Karpas-422 (cell line): ENCODE measurements around the gene TTK. TPM values are rescaled to one million over a fixed set of nuclear protein-coding genes. Genes with fewer than 3 reads are reported as not detected.
A peak's percentile ranks its signal among the peaks of the same experiment; 100 is the strongest.

Experiments
- DNase-seq: peaks from one replicate; pipeline ENCODE4 v3.0.0-alpha.2; 2015
- H2AFZ ChIP-seq: fragments of 200-600 bp; sonication (generic); 2 replicates; pipeline ENCODE4 v1.6.1; 2014; ENCODE audit warnings: antibody characterized with exemption, low read length, mixed read lengths
- H3K27ac ChIP-seq: fragments of 200-600 bp; sonication (generic); 2 replicates; pipeline ENCODE4 v1.5.1; 2014; ENCODE audit warnings: mild to moderate bottlenecking, low read length, moderate library complexity
- H3K27me3 ChIP-seq: fragments of 200-600 bp; sonication (generic); 2 replicates; pipeline ENCODE4 v1.6.1; 2014; ENCODE audit warnings: low read length, mixed read lengths
- H3K36me3 ChIP-seq: fragments of 200-600 bp; sonication (generic); 2 replicates; pipeline ENCODE4 v1.6.1; 2014; ENCODE audit warnings: low read length, mixed read lengths; ENCODE audit not compliant: insufficient read depth
- H3K4me1 ChIP-seq: fragments of 200-600 bp; sonication (generic); 2 replicates; pipeline ENCODE4 v1.6.1; 2014; ENCODE audit warnings: mild to moderate bottlenecking, low read length, mixed read lengths
- H3K4me2 ChIP-seq: fragments of 200-600 bp; sonication (generic); 2 replicates; pipeline ENCODE4 v1.6.1; 2014; ENCODE audit warnings: low read length, low read depth, mild to moderate bottlenecking; ENCODE audit not compliant: poor library complexity, severe bottlenecking
- H3K4me3 ChIP-seq: fragments of 200-600 bp; sonication (generic); 2 replicates; pipeline ENCODE4 v1.5.1; 2014; ENCODE audit warnings: mild to moderate bottlenecking, antibody characterized with exemption, low read length, mixed read lengths
- H3K79me2 ChIP-seq: fragments of 200-600 bp; sonication (generic); 2 replicates; pipeline ENCODE4 v1.6.1; 2014; ENCODE audit warnings: mild to moderate bottlenecking, low read length, mixed read lengths
- H3K9ac ChIP-seq: fragments of 200-600 bp; sonication (generic); 2 replicates; pipeline ENCODE4 v1.6.0; 2014; ENCODE audit warnings: low read length
- H3K9me2 ChIP-seq: fragments of 200-600 bp; sonication (generic), shearing (Covaris generic); replicated peaks from 2 replicates; pipeline ENCODE4 v1.6.0; 2014; ENCODE audit warnings: mild to moderate bottlenecking, low read length, moderate library complexity; ENCODE audit not compliant: insufficient read depth
- H3K9me3 ChIP-seq: fragments of 300-700, 200-600 bp; sonication (generic); 2 replicates; pipeline ENCODE4 v1.6.1; 2014; ENCODE audit warnings: low read length, mixed read lengths
- H4K20me1 ChIP-seq: fragments of 200-600 bp; sonication (generic); 2 replicates; pipeline ENCODE4 v1.6.1; 2014; ENCODE audit warnings: mild to moderate bottlenecking, antibody characterized with exemption, low read length, low read depth; ENCODE audit not compliant: insufficient read depth
- total RNA-seq: library from RNA; depleted of rRNA; stranded (reverse); fragments of >200 nt; shearing (Covaris generic); gene quantifications from 2 replicates; pipeline ENCODE4 v1.2.3, GENCODE V29; 2014; ENCODE audit warnings: low replicate concordance; rRNA removed

Gene TTK
- 28.0 and 52.0 TPM in 2 replicates for total RNA-seq

DNA sequence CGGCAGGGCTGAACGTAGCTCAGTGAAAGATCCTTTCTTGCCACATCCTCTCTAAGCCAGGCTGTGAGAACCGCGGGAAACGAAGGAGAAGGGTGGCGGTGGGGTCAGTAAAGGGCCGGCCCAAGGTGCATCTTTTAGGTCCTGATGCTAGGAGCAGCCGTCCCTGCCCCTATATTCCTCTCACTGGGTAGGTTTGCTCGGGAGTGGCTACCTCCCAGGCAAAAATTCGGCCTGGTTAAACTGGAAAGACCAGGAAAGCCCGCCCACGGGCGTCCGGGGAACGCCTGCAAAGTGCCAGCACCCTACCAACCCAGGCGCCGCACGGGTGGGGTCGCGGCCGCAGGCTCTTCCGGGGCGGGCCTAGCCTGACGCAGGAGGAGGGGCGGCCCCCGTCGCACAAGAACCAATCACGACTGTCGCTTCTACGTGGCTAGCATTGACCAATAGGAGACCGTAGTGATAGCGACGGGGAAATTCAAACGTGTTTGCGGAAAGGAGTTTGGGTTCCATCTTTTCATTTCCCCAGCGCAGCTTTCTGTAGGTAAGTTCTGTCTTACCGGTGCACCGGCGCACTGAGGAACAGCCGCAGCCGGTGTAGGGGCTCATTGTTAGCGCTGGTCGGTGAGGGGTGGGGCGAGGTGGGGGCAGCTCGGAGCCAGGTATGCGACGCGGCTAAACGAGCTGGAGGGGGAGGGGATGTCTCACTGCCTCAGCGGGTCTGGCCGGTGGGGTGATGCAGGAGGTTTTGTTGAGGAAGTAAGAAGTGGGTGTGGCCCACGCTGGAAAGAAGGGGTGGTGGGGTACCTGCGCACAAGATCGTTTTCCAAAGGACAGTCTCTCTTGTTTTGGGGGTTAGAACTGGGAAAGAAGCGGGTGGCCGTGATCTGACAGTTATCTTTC, at the start of gene TTK:
Gene TTK (plus strand): TSS at position 477 of the 900 bp plus-strand sequence. CDS start 1,195 bp downstream, outside the sequence.
- no peaks in the 10 kb centered on the region for H4K20me1 ChIP-seq
- peak within 1 kb of the TSS; percentile 88 for H3K9ac ChIP-seq
- peak within 1 kb of the TSS; percentile 89 for H2AFZ ChIP-seq
- peak within 1 kb of the TSS; percentile 99 for H3K4me2 ChIP-seq
- no peaks in the 10 kb centered on the region for H3K27me3 ChIP-seq
- H3K9me2 ChIP-seq: no peaks in the 10 kb centered on the region
- H3K4me1 ChIP-seq: peaks cover 31% of the 10 kb centered on the region
- peaks cover 45% of the 10 kb centered on the region for H3K79me2 ChIP-seq
- peak; percentile 98 for DNase-seq
- peak within 1 kb of the TSS; percentile 76 for H3K4me3 ChIP-seq
- H3K27ac ChIP-seq: peak within 1 kb of the TSS; percentile 76
- no peaks in the 10 kb centered on the region for H3K9me3 ChIP-seq
- peaks cover 34% of the 10 kb centered on the region for H3K36me3 ChIP-seq

DNA sequence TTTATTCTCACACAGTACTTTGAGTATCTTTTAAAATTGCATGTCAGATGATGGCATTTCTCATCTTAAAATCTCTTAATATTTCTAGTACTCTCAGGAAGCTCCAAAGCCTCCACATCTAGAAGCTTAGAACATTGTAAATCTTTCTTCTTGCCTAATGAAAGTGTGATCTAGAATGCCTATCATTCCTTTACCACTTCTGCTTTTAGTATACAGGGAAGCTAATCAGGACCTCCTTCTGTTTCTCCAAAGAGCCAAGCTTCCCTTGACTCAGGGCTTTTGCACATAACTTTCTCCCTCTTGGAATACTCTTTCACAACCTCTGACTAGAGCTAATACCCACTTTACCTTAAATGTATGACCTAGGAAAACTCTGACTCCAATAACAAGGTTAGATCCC, 49.6 kb upstream of the TTK start:
- Histone ChIP-seq H3K4me3 (no peak overlapping the region), H3K4me1 (no peaks in the 10 kb centered on the region), H3K4me2 (no peak overlapping the region), H3K9ac (no peak overlapping the region), H3K36me3 (no peaks in the 10 kb centered on the region), H3K9me3 (no peaks in the 10 kb centered on the region), H2AFZ (no peak overlapping the region), H3K27me3 (no peaks in the 10 kb centered on the region), H3K79me2 (no peaks in the 10 kb centered on the region), H4K20me1 (no peaks in the 10 kb centered on the region), H3K27ac (no peak overlapping the region), H3K9me2 (no peaks in the 10 kb centered on the region)
- DNase-seq: no peak

DNA sequence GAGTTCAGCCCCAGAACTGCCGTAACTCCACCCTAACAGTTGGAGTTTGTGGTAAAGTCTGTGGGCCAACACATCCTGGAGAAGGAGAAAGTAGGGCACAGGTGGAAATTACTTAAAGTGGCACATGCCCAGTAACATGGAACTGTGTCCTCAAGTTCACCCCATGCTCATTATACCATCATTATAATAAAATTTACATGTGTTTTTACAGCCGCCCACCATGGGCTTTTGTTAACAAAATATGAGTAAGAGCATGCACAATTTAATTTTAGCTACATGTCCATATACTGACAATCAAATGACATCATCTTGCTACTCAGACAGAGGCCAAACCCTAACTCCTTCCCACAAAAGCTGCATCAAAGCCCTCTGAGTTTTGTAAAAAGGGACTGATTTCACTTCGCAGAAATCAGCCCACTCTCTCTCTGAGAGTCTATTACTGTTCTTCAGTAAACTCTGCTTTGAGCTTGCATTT, 39.8 kb upstream of the TTK start:
- H3K36me3 ChIP-seq: no peaks in the 10 kb centered on the region
- H3K4me2 ChIP-seq: no peak overlapping the region
- no peaks in the 10 kb centered on the region; the same call in 1 of the 2 replicates for H3K9me3 ChIP-seq
- H3K27ac ChIP-seq: no peak overlapping the region
- DNase-seq: no peak
- no peaks in the 10 kb centered on the region for H3K79me2 ChIP-seq
- no peak overlapping the region for H3K4me3 ChIP-seq
- no peak overlapping the region for H3K9ac ChIP-seq
- H3K27me3 ChIP-seq: no peaks in the 10 kb centered on the region
- H3K9me2 ChIP-seq: no peaks in the 10 kb centered on the region
- H3K4me1 ChIP-seq: no peaks in the 10 kb centered on the region
- H4K20me1 ChIP-seq: no peaks in the 10 kb centered on the region
- no peak overlapping the region for H2AFZ ChIP-seq

DNA sequence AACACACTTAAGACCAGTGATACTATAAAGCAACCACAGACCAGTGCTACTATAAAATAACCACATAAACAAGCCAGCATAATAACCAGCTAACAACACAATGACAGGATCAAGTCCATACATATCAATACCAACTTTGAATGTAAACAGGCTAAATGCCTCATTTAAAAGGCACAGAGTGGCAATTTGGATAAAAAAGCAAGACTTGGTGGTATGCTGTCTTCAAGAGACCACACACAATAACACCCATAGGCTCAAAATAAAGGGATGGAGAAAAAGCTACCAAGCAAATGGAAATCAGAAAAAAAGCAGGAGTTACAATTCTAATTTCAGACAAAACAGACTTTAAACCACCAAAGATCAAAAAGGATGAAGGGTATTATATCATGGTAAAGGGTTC, 37.3 kb upstream of the TTK start:
- no peak for DNase-seq
- Histone ChIP-seq H3K9me3 (peaks cover 3% of the 10 kb centered on the region; the same call in 1 of the 2 replicates), H3K36me3 (no peaks in the 10 kb centered on the region), H3K4me3 (no peak overlapping the region), H3K4me2 (no peak overlapping the region), H2AFZ (no peak overlapping the region), H3K4me1 (no peaks in the 10 kb centered on the region), H3K9me2 (no peaks in the 10 kb centered on the region), H3K27ac (no peak overlapping the region), H3K27me3 (no peaks in the 10 kb centered on the region), H4K20me1 (no peaks in the 10 kb centered on the region), H3K9ac (no peak overlapping the region), H3K79me2 (no peaks in the 10 kb centered on the region)

DNA sequence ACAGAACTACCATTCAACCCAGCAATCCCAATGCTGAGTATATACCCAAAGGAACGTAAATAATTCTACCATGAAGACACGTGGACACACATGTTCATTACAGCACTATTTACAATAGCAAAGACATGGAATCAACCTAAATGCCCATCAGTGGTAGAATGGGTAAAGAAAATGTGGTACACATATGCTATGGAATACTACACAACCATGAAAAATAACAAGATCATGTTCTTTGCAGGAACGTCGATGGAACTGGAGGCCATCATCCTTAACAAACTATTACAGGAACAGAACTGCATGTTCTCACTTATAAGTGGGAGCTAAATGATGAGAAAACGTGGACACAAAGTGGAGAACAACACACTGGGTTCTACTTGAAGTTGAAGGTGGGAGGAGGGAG, 34.7 kb upstream of the TTK start:
- no peak overlapping the region for H3K27ac ChIP-seq
- H4K20me1 ChIP-seq: no peaks in the 10 kb centered on the region
- no peak overlapping the region for H2AFZ ChIP-seq
- peaks cover 3% of the 10 kb centered on the region; the same call in 1 of the 2 replicates for H3K9me3 ChIP-seq
- H3K36me3 ChIP-seq: no peaks in the 10 kb centered on the region
- H3K9me2 ChIP-seq: no peaks in the 10 kb centered on the region
- no peaks in the 10 kb centered on the region for H3K4me1 ChIP-seq
- no peaks in the 10 kb centered on the region for H3K79me2 ChIP-seq
- H3K27me3 ChIP-seq: no peaks in the 10 kb centered on the region
- DNase-seq: no peak
- H3K9ac ChIP-seq: no peak overlapping the region
- no peak overlapping the region for H3K4me3 ChIP-seq
- H3K4me2 ChIP-seq: no peak overlapping the region

DNA sequence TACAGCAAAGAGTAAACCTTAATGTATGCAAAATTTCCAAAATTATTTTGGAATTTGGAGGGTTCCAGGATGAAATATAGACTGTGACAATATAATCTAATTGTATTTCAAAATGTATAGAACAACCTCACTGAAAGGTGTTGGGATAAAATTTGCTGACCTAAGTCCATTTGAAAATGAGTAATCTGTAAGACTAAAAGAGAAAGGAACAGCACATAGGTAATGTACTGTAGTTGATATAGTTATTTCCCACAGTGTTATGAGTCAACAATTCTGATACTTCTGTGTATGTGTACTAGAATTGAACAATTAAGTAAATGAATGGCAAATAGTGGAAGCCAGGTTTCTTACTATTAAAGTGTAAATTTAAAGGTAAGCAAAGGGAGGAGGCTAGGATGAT, 33.3 kb upstream of the TTK start:
- DNase-seq: no peak
- no peak overlapping the region for H2AFZ ChIP-seq
- no peaks in the 10 kb centered on the region for H3K27me3 ChIP-seq

DNA sequence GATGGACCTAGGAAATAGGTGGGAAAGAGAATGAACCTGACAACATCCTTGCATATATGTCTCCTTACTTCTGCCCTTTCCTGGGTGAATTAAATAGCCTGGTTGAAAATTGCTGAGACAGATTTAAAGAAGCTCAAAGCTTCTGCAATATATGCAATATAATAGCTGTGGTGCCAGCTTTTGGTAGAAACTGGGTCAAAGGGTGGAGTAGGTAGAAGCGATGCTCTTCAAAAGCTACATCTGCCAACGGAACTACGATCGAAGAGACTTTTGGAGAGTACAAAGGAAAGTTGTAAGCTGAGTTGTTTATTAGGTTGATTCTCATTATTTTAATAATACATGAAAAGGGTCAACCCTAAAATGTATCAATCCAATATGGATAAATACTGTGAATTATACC, 22.8 kb upstream of the TTK start:
- H3K27me3 ChIP-seq: no peaks in the 10 kb centered on the region
- H3K4me2 ChIP-seq: no peak overlapping the region
- H3K36me3 ChIP-seq: no peaks in the 10 kb centered on the region
- H3K27ac ChIP-seq: no peak overlapping the region
- H2AFZ ChIP-seq: no peak overlapping the region
- no peak overlapping the region for H3K4me3 ChIP-seq
- no peaks in the 10 kb centered on the region for H3K9me2 ChIP-seq
- H3K4me1 ChIP-seq: peaks cover 4% of the 10 kb centered on the region
- no peaks in the 10 kb centered on the region for H3K9me3 ChIP-seq
- H4K20me1 ChIP-seq: no peaks in the 10 kb centered on the region
- H3K9ac ChIP-seq: no peak overlapping the region
- H3K79me2 ChIP-seq: no peaks in the 10 kb centered on the region
- DNase-seq: no peak

More for the DNA sequence above, 33.3 kb upstream of the TTK start:
- Histone ChIP-seq H3K4me1 (no peaks in the 10 kb centered on the region), H3K36me3 (no peaks in the 10 kb centered on the region), H3K9me2 (no peaks in the 10 kb centered on the region), H3K27ac (no peak overlapping the region), H4K20me1 (no peaks in the 10 kb centered on the region), H3K79me2 (no peaks in the 10 kb centered on the region), H3K9ac (no peak overlapping the region), H3K4me3 (no peak overlapping the region), H3K4me2 (no peak overlapping the region), H3K9me3 (peaks cover 3% of the 10 kb centered on the region; the same call in 1 of the 2 replicates)

DNA sequence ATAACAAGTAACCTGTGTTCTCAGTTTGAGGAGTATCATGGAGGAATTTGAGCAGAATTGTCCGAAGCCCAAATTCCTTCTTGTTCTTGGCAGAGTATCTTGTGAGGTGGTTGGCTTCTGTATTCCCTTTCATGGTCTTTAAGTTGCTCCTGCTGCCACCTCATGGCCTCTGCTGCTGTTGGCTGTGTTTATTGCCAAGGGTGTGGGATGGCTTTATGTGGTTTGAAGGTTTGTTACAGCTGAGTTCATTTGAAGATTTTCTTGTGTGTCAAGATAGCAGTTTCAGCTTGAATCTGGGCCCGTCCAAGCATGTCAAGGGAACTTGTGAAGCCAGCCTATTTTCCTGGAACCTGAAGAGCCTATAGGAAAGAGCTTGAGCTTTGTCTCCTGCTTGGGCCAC, 20.2 kb upstream of the TTK start:
- Histone ChIP-seq H3K27ac (no peak overlapping the region), H3K4me3 (no peak overlapping the region), H2AFZ (no peak overlapping the region), H3K4me2 (no peak overlapping the region), H3K36me3 (no peaks in the 10 kb centered on the region), H3K9me3 (no peaks in the 10 kb centered on the region), H4K20me1 (no peaks in the 10 kb centered on the region), H3K4me1 (peaks cover 4% of the 10 kb centered on the region), H3K79me2 (no peaks in the 10 kb centered on the region), H3K9ac (no peak overlapping the region), H3K9me2 (no peaks in the 10 kb centered on the region), H3K27me3 (no peaks in the 10 kb centered on the region)
- no peak for DNase-seq
